GM19324 (cell line): Measurements from ENCODE around the gene EDRF1.
"Not testable (repeated sequence)": the region's sequence is repeated elsewhere in the genome, so short reads cannot be mapped to it uniquely, and the experiment has no call there.

Source experiments
- ATAC-seq: cut with Tn5 transposase; IDR thresholded peaks from one replicate; pipeline ENCODE4 v1.9.1; 2021; ENCODE audit warnings: mild to moderate bottlenecking, moderate library complexity; ENCODE audit not compliant: unreplicated experiment, low FRiP score

Gene EDRF1

GRCh38 chr10:125719173-125720001 lies at the start of gene EDRF1:
TSS of gene EDRF1 (plus strand) at chr10:125719709. CDS start at chr10:125719808, 99 bp downstream.
- ATAC-seq = peak; percentile 95

- no peak for ATAC-seq
These were observed 46.6 kb upstream of the EDRF1 start for GRCh38 chr10:125672884-125673283.

GRCh38 chr10:125679436-125679835 lies 40.1 kb upstream of the EDRF1 start:
- ATAC-seq = no peak

GRCh38 chr10:125683063-125683462 lies 36.4 kb upstream of the EDRF1 start, which contains the start of gene TEX36:
TSS of gene TEX36 (minus strand) at chr10:125683163. CDS start at chr10:125682989, 174 bp downstream.
- ATAC-seq = no peak

- no peak for ATAC-seq
These were observed 35.7 kb upstream of the EDRF1 start for GRCh38 chr10:125683821-125684220.

- ATAC-seq = no peak
These were observed 34.9 kb upstream of the EDRF1 start for GRCh38 chr10:125684581-125684980.

- no peak for ATAC-seq
These were observed 31.9 kb upstream of the EDRF1 start for GRCh38 chr10:125687507-125688185.

- ATAC-seq = no peak
These were observed 29.4 kb upstream of the EDRF1 start for GRCh38 chr10:125689955-125690569.

GRCh38 chr10:125691160-125691981 lies 28.1 kb upstream of the EDRF1 start:
- no peak for ATAC-seq

GRCh38 chr10:125692196-125692595 lies 27.3 kb upstream of the EDRF1 start:
- no peak for ATAC-seq

GRCh38 chr10:125692601-125693523 lies 26.6 kb upstream of the EDRF1 start:
- ATAC-seq = no peak

GRCh38 chr10:125693524-125693847 lies 26.0 kb upstream of the EDRF1 start:
- ATAC-seq = no peak

GRCh38 chr10:125694883-125695282 lies 24.6 kb upstream of the EDRF1 start:
- no peak for ATAC-seq

- ATAC-seq = not testable (repeated sequence)
These were observed 22.6 kb upstream of the EDRF1 start for GRCh38 chr10:125696884-125697283.

- ATAC-seq = no peak
These were observed 21.0 kb upstream of the EDRF1 start for GRCh38 chr10:125698481-125698998.

- no peak for ATAC-seq
These were observed 19.9 kb upstream of the EDRF1 start for GRCh38 chr10:125699562-125700143.

GRCh38 chr10:125700355-125700911 lies 19.1 kb upstream of the EDRF1 start:
- ATAC-seq = no peak
